Peyer's patch (tissue), 4 donors: Measurements from ENCODE around the gene ENC1. TPM values are rescaled to one million over a fixed set of nuclear protein-coding genes. Genes with fewer than 3 reads are reported as not detected.

ENCODE experiments used
- DNase-seq, 3 donors: peaks; one replicate each; pipeline ENCODE4 v3.0.0-alpha.2; 2017 to 2019
- H3K27ac ChIP-seq, 4 donors: fragments of 200-600 bp; sonication (generic); one replicate each; pipeline ENCODE4 v1.5.1; 2016 to 2019
- H3K27me3 ChIP-seq, 2 donors: fragments of 200-600 bp; sonication (generic); one replicate each; pipeline ENCODE4 v1.5.1; 2019
- H3K36me3 ChIP-seq, 3 donors: fragments of 200-600 bp; sonication (generic); one replicate each; pipeline ENCODE4 v1.5.1; 2016 to 2019
- H3K4me1 ChIP-seq, 4 donors: fragments of 200-600 bp; sonication (generic); one replicate each; pipeline ENCODE4 v1.5.1; 2016 to 2019
- H3K4me3 ChIP-seq, 4 donors: fragments of 200-600 bp; sonication (generic); 1 replicate in 3 of 4; 2 replicates in 1 of 4; pipeline ENCODE4 v1.5.1; 2016 to 2019; ENCODE audit warnings: mild to moderate bottlenecking in 1 of 4
- H3K9me3 ChIP-seq, 4 donors: fragments of 200-600 bp; sonication (generic); one replicate each; pipeline ENCODE4 v1.5.1; 2016 to 2019; ENCODE audit warnings: mild to moderate bottlenecking in 1 of 4
- CTCF ChIP-seq, 6 experiments: fragments of 450-650 bp in 4 of 6; fragments of 200-600 bp in 2 of 6; sonication (generic) in 1 of 6; IDR thresholded peaks; one replicate each; pipeline ENCODE4 v1.5.1; 2017 to 2019; ENCODE audit warnings: antibody characterized with exemption in 6 of 6, mild to moderate bottlenecking in 3 of 6, moderate library complexity in 1 of 6
- POLR2A ChIP-seq, 2 donors: fragments of 450-650 bp; IDR thresholded peaks; one replicate each; pipeline ENCODE4 v1.5.1; 2017; ENCODE audit warnings: antibody characterized with exemption in 2 of 2, mild to moderate bottlenecking in 2 of 2, moderate library complexity in 2 of 2
- total RNA-seq, 4 donors: library from RNA; depleted of rRNA; stranded (reverse); fragments of >200 nt; gene quantifications; one replicate each; pipeline ENCODE4 v1.1.0, GENCODE V29; 2016

The ENC1 gene
- total RNA-seq, 4 donors from 2014 or later, result 28.7 to 123 (median 40.0) TPM

GRCh38 chr5:74669821-74670220, 29.3 kb upstream of the ENC1 start:
- H3K4me3 ChIP-seq, result no peak overlapping the region
- TF ChIP-seq POLR2A (IDR thresholded peaks at IDR 0.05), result no peak
- TF ChIP-seq CTCF (IDR thresholded peaks at IDR 0.05), result no peak
- peaks cover 0 to 3% (median 0%) of the 10 kb centered on the region in 4 donors for H3K4me1 ChIP-seq
- H3K9me3 ChIP-seq, result no peaks in the 10 kb centered on the region
- no peak for DNase-seq
- no peak overlapping the region for H3K27ac ChIP-seq
- no peaks in the 10 kb centered on the region for H3K36me3 ChIP-seq
- H3K27me3 ChIP-seq, result no peaks in the 10 kb centered on the region

GRCh38 chr5:74667396-74667795, 26.9 kb upstream of the ENC1 start:
- H3K4me1 ChIP-seq, result no peaks in the 10 kb centered on the region
- TF ChIP-seq POLR2A (IDR thresholded peaks at IDR 0.05) (no peak), CTCF (IDR thresholded peaks at IDR 0.05) (no peak)
- H3K36me3 ChIP-seq, result no peaks in the 10 kb centered on the region
- no peak for DNase-seq
- no peaks in the 10 kb centered on the region for H3K27me3 ChIP-seq
- H3K9me3 ChIP-seq, result no peaks in the 10 kb centered on the region
- no peak overlapping the region for H3K4me3 ChIP-seq
- H3K27ac ChIP-seq, result no peak overlapping the region

- no peak for DNase-seq
- H3K36me3 ChIP-seq, result no peaks in the 10 kb centered on the region
Observed at GRCh38 chr5:74665816-74666215, 25.3 kb upstream of the ENC1 start.

GRCh38 chr5:74665273-74665672, 24.7 kb upstream of the ENC1 start:
- no peak overlapping the region for H3K27ac ChIP-seq
- no peak for TF ChIP-seq CTCF (IDR thresholded peaks at IDR 0.05)
- no peak for TF ChIP-seq POLR2A (IDR thresholded peaks at IDR 0.05)
- H3K27me3 ChIP-seq, result no peaks in the 10 kb centered on the region
- no peak for DNase-seq
- H3K36me3 ChIP-seq, result no peaks in the 10 kb centered on the region
- no peaks in the 10 kb centered on the region for H3K4me1 ChIP-seq
- no peak overlapping the region for H3K4me3 ChIP-seq
- no peaks in the 10 kb centered on the region for H3K9me3 ChIP-seq

More at GRCh38 chr5:74665816-74666215, 25.3 kb upstream of the ENC1 start:
- Histone ChIP-seq H3K27ac (no peak overlapping the region), H3K4me3 (no peak overlapping the region), H3K4me1 (no peaks in the 10 kb centered on the region), H3K27me3 (no peaks in the 10 kb centered on the region), H3K9me3 (no peaks in the 10 kb centered on the region)
- TF ChIP-seq POLR2A (IDR thresholded peaks at IDR 0.05) (no peak), CTCF (IDR thresholded peaks at IDR 0.05) (no peak)

- H3K27me3 ChIP-seq, result no peaks in the 10 kb centered on the region
- no peak for DNase-seq
- H3K4me1 ChIP-seq, result no peaks in the 10 kb centered on the region
- H3K27ac ChIP-seq, result no peak overlapping the region
- H3K4me3 ChIP-seq, result no peak overlapping the region
- TF ChIP-seq POLR2A (IDR thresholded peaks at IDR 0.05) (no peak), CTCF (IDR thresholded peaks at IDR 0.05) (no peak)
- no peaks in the 10 kb centered on the region for H3K36me3 ChIP-seq
- no peaks in the 10 kb centered on the region for H3K9me3 ChIP-seq
Observed at GRCh38 chr5:74664551-74664950, 24.0 kb upstream of the ENC1 start.

GRCh38 chr5:74660873-74661272, 20.3 kb upstream of the ENC1 start:
- no peak for TF ChIP-seq POLR2A (IDR thresholded peaks at IDR 0.05)
- TF ChIP-seq CTCF (IDR thresholded peaks at IDR 0.05), result no peak
- no peaks in the 10 kb centered on the region for H3K36me3 ChIP-seq
- no peaks in the 10 kb centered on the region for H3K27me3 ChIP-seq
- no peak overlapping the region for H3K4me3 ChIP-seq
- no peaks in the 10 kb centered on the region for H3K9me3 ChIP-seq
- DNase-seq, result no peak
- H3K4me1 ChIP-seq, result no peaks in the 10 kb centered on the region
- no peak overlapping the region for H3K27ac ChIP-seq
